ENCODE results near the gene SLC39A5.

The SLC39A5 gene

GRCh38 chr12:56229916-56230431, at the start of gene SLC39A5:
TSS of gene SLC39A5 (plus strand) at chr12:56230051. CDS start at chr12:56231275, 1,224 bp downstream.
- DNase-seq (ENCODE audit: low read depth), result no peak

GRCh38 chr12:56186957-56187356, 42.9 kb upstream of the SLC39A5 start:
- no peak for DNase-seq (ENCODE audit: low read depth)

- no peak for DNase-seq (ENCODE audit: low read depth)
Measured at GRCh38 chr12:56188131-56188777, 41.6 kb upstream of the SLC39A5 start.

DNA sequence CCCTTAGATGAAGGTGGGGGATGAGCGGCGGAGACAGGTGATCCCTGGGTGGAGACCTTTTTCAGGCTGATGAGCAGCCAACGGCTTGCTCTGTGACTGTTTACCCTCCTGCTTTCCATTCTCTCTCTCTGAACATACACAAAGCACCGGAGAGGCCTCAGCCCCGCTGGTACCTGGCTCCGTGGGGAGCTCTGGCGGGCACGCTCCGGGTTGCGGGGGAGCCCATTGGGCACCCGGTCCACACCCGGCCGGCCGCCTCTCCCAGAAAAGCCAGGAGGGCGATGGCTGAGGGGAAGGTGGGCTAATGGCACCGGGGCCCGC, 41.1 kb upstream of the SLC39A5 start:
- no peak for DNase-seq (ENCODE audit: low read depth)

DNA sequence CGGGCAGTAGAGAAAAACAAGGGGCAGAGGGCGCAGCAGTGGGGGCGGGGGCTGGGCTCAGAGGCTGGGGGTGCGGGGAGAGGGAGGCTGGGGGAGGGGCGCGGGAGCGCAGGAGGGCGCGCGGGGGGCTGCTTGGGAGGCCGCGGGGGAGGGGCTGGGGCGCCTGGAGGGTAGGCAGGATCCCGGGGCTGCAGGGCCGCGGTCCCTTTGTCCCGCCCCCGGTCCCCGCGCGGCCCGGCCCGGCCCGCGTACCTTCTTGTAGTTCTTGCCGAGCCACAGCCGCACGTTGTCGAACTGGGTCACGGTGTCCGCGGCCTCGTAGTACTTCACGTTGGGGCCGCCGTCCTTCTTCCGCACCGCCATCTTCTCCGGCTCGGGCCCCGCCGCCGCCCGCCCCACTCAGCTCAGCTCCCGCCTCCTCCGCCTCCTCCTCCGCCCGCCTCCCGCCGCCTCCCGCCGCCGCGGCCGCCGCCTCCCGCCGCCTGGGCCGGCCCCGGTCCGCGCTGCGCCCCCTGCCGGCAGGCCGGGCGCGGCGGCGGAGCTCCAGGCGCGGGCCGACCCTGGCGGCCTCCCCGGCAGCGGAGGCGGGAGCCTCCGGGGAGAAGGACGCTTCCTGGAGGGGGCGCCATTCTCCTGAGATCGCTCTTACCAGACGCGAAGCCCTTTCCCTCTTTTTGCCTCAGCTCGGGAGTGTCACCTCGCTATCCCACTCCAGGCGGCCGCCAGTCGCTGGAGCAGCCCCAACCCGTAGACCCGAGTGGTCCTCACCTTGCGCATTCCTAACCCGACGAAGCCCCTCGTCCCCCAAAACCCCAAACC, 40.5 kb upstream of the SLC39A5 start, which contains the start of gene SMARCC2:
Gene SMARCC2 (minus strand): TSS at position 385 of the 819 bp plus-strand sequence. CDS start 22 bp downstream, at position 363.
- DNase-seq (ENCODE audit: low read depth), result peak; percentile 51

- DNase-seq (ENCODE audit: low read depth), result peak; percentile 85
Measured at GRCh38 chr12:56189918-56190694, 39.7 kb upstream of the SLC39A5 start.

- no peak for DNase-seq (ENCODE audit: low read depth)
Measured at GRCh38 chr12:56190695-56191155, 39.1 kb upstream of the SLC39A5 start.

- no peak for DNase-seq (ENCODE audit: low read depth)
Measured at GRCh38 chr12:56192582-56192981, 37.3 kb upstream of the SLC39A5 start.

GRCh38 chr12:56193025-56193578, 36.7 kb upstream of the SLC39A5 start:
- DNase-seq (ENCODE audit: low read depth), result peak; percentile 71

DNA sequence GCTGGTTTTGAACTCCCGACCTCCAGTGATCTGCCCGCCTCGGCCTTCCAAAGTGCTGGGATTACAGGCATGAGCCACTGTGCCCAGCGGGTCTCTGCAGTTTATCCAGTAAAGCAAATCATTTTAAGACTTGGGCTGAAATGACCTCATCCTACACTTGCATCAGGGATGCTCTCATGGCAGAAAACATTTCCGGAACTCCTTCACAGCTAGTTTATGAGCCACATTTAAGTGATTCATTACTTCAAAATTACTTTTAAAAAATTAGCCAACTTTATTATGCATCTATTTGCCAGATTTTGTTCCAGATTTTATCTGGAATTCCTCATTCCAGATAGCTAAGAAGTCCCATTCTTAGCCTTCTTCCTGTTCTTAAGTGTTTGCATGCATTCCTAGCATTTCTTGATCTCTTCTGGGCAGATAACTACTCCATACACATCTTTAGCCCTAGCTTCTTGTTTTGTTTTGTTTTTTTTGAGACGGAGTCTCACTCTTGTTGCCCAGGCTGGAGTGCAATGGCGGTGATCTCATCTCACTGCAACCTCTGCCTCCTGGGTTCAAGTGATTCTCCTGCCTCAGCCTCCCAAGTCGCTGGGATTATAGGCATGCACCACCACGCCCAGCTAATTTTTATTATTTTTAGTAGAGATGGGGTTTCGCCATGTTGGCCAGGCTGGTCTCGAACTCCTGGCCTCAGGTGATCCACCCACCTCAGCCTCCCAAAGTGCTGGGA, 32.9 kb upstream of the SLC39A5 start:
- peak; percentile 98 for DNase-seq (ENCODE audit: low read depth)

GRCh38 chr12:56197921-56198635, 31.8 kb upstream of the SLC39A5 start:
- DNase-seq (ENCODE audit: low read depth), result no peak

DNA sequence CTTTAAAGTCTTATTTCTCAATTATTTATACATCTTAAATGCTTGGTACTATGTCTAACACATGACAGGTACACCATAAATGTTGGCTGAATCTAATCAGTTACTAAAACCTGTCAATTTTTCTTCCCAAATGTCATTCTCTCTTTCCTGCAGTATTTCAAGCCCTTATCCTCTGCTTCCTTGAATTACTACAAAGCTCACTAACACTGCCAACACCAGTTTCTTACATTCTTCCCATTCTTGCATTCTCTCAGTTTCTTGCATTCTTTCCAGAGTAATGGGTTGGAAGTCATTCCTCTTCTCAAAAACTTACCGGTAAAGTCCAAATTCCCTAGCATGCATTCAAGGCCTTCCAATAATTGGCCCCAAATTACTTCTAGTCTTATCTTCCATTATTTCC, 31.0 kb upstream of the SLC39A5 start:
- DNase-seq (ENCODE audit: low read depth), result no peak

DNA sequence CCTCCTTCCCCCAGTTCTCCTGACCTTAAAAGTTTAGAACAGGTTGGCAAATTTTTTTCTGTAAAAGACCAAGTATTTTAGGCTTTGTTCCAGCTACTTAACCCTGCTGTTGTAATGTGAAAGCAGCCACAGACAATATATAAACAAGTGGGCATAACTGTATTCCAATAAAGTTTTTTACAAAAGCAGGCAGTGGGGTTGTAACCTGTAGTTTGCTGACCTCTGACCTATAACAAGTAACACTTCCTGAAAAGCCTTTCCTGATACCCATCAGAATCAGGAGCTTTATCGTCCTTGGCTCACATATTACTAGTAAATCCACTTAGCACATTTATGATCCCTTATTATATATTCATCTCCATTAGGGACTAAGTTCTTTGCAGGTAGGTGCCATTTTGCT, 27.5 kb upstream of the SLC39A5 start:
- DNase-seq (ENCODE audit: low read depth), result no peak

DNA sequence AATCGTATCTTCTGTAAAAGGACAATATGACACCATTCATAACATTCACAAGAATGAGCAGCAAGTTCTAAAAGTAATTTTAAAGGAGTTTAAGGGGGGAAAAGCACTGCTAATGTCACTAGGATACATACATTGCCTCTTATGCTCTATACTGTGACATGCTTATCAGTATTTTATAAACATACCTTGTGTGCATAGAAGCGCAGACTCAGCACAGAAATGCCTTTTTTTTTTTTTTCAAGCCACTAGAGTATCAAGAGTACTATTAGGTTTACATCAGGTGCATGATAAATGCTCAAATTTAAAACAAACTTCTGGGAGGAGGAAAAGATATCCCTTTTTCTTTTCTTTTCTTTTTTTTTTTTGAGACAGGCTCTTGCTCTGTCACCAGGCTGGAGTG, 27.0 kb upstream of the SLC39A5 start:
- no peak for DNase-seq (ENCODE audit: low read depth)

DNA sequence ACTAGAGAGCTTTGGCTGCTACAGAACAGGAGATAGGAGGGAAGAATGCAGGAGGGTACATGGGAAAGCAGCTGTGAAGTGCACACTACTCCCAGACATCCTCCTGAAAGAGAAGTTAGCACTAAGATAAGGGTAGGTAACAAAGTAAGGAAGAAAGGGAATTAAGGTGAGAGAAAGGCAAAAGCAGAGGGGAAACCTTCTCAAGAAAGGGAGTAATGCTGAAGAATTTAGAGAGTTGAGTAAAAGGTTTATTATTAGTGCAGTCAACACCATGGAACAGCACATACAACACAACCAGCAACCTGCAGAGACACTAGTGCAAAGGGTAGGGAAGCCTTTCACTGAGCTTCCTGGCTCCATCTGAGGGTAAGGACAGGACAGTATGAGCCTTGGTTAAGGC, 25.6 kb upstream of the SLC39A5 start:
- no peak for DNase-seq (ENCODE audit: low read depth)

- no peak for DNase-seq (ENCODE audit: low read depth)
Measured at GRCh38 chr12:56205445-56205844, 24.4 kb upstream of the SLC39A5 start.

- DNase-seq (ENCODE audit: low read depth), result no peak
Measured at GRCh38 chr12:56206452-56207166, 23.2 kb upstream of the SLC39A5 start.

GRCh38 chr12:56208006-56208405, 21.8 kb upstream of the SLC39A5 start:
- no peak for DNase-seq (ENCODE audit: low read depth)

DNA sequence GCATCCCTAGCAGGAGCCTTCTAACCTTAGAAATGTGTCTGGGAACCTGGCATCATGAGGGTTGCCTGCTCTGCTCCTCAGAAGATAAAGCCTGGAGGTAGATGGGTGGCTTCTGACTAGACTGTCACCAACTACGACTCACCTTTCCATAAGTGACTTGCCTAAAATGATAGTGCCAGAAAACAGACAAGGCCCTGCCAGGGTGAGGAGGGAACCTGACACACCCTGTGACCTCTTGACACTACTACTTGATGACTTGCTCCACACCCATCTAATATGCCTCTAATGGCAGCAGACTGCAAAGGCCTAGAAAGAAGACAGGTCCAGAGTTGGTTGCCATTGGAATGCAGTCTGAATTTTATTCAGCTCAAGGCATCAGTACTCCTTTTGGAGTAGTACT, 17.5 kb upstream of the SLC39A5 start:
- DNase-seq (ENCODE audit: low read depth), result no peak

GRCh38 chr12:56213878-56214277, 16.0 kb upstream of the SLC39A5 start:
- DNase-seq (ENCODE audit: low read depth), result no peak

All from HS-5 (cell line).